HG03159 (cell line): ENCODE results near the gene ROR2.

ENCODE experiments used
- ATAC-seq: cut with Tn5 transposase; IDR thresholded peaks from one replicate; pipeline ENCODE4 v1.9.1; 2021; ENCODE audit warnings: mild to moderate bottlenecking, moderate library complexity; ENCODE audit not compliant: unreplicated experiment

Gene ROR2

GRCh38 chr9:91724609-91725505 is 225.2 kb downstream of the ROR2 start:
- no peak for ATAC-seq

- no peak for ATAC-seq
Measured at GRCh38 chr9:91724068-91724440, 226.0 kb downstream of the ROR2 start.

GRCh38 chr9:91723420-91724067 is 226.5 kb downstream of the ROR2 start:
- no peak for ATAC-seq

GRCh38 chr9:91720751-91721705 is 229.0 kb downstream of the ROR2 start:
- ATAC-seq = peak; percentile 75

- ATAC-seq = no peak
Measured at GRCh38 chr9:91720313-91720712, 229.7 kb downstream of the ROR2 start.

GRCh38 chr9:91718071-91718470 is 232.0 kb downstream of the ROR2 start:
- ATAC-seq = no peak

GRCh38 chr9:91716815-91717214 is 233.2 kb downstream of the ROR2 start:
- no peak for ATAC-seq

- ATAC-seq = no peak
Measured at GRCh38 chr9:91716239-91716638, 233.8 kb downstream of the ROR2 start.

GRCh38 chr9:91714874-91715615 is 235.0 kb downstream of the ROR2 start:
- no peak for ATAC-seq

- ATAC-seq = no peak
Measured at GRCh38 chr9:91714020-91714806, 235.8 kb downstream of the ROR2 start.

- ATAC-seq = no peak
Measured at GRCh38 chr9:91712811-91713210, 237.2 kb downstream of the ROR2 start.

- ATAC-seq = peak; percentile 88
Measured at GRCh38 chr9:91711755-91712601, 238.1 kb downstream of the ROR2 start.

GRCh38 chr9:91710158-91710557 is 239.9 kb downstream of the ROR2 start:
- ATAC-seq = no peak

- ATAC-seq = no peak
Measured at GRCh38 chr9:91705386-91705785, 244.6 kb downstream of the ROR2 start.

GRCh38 chr9:91700475-91700874 is 249.6 kb downstream of the ROR2 start:
- no peak for ATAC-seq

- no peak for ATAC-seq
Measured at GRCh38 chr9:91698266-91698665, 251.8 kb downstream of the ROR2 start.

GRCh38 chr9:91697201-91697600 is 252.8 kb downstream of the ROR2 start:
- ATAC-seq = no peak

- ATAC-seq = no peak
Measured at GRCh38 chr9:91694081-91694870, 255.8 kb downstream of the ROR2 start.
